ENCODE results near the gene FAM78A. TPM values are rescaled to one million over a fixed set of nuclear protein-coding genes. Genes with fewer than 3 reads are reported as not detected.

The FAM78A gene
- total RNA-seq, 3 donors from 2014 or later (not counting 1 experiment from before 2014, with no cell fraction given), result 57.6 to 91.7 (median 88.3) TPM

GRCh38 chr9:131291795-131292315 is 15.5 kb upstream of the FAM78A start:
- Histone ChIP-seq H3K4me1 (ENCODE audit: control insufficient read depth, insufficient read depth, low read length) (peaks cover 10% of the 10 kb centered on the region), H3K4me3 (ENCODE audit: low read length) (no peak overlapping the region), H3K27me3 (ENCODE audit: control insufficient read depth, insufficient read depth, low read length) (no peaks in the 10 kb centered on the region), H3K27ac (ENCODE audit: low read length) (no peak overlapping the region), H3K36me3 (ENCODE audit: control insufficient read depth, insufficient read depth, low read length) (no peaks in the 10 kb centered on the region), H3K9me3 (ENCODE audit: control insufficient read depth, insufficient read depth, low read length) (no peaks in the 10 kb centered on the region)
- no peaks in the 10 kb centered on the region for H3K4me1 Mint-ChIP-seq
- no peaks in the 10 kb centered on the region for H3K36me3 Mint-ChIP-seq
- WGBS (ENCODE audit: insufficient coverage), result 87% methylated on average over 4 of the region's 7 CpGs
- no peak for DNase-seq
- H3K4me3 Mint-ChIP-seq, result no peak overlapping the region
- H3K9me3 Mint-ChIP-seq, result no peaks in the 10 kb centered on the region
- H3K27me3 Mint-ChIP-seq (ENCODE audit: low read depth in 2 of 2), result no peaks in the 10 kb centered on the region
- TF ChIP-seq CTCF (IDR thresholded peaks at IDR 0.05), result no peak
- intact Hi-C loops (cut with micrococcal nuclease), result no loop called here
- H3K27ac Mint-ChIP-seq, result no peak overlapping the region
- no peak for ATAC-seq

GRCh38 chr9:131290767-131291370 is 14.6 kb upstream of the FAM78A start:
- Histone ChIP-seq H3K4me1 (ENCODE audit: control insufficient read depth, insufficient read depth, low read length) (peaks cover 10% of the 10 kb centered on the region), H3K27ac (ENCODE audit: low read length) (no peak overlapping the region), H3K4me3 (ENCODE audit: low read length) (no peak overlapping the region), H3K9me3 (ENCODE audit: control insufficient read depth, insufficient read depth, low read length) (no peaks in the 10 kb centered on the region), H3K36me3 (ENCODE audit: control insufficient read depth, insufficient read depth, low read length) (no peaks in the 10 kb centered on the region), H3K27me3 (ENCODE audit: control insufficient read depth, insufficient read depth, low read length) (no peaks in the 10 kb centered on the region)
- Mint-ChIP-seq H3K36me3 (no peaks in the 10 kb centered on the region), H3K27me3 (ENCODE audit: low read depth in 2 of 2) (no peaks in the 10 kb centered on the region), H3K4me1 (no peaks in the 10 kb centered on the region), H3K9me3 (no peaks in the 10 kb centered on the region), H3K4me3 (peak overlapping the region; percentile 35), H3K27ac (no peak overlapping the region)
- 91% methylated on average over 17 of the region's 17 CpGs for WGBS (ENCODE audit: insufficient coverage)
- no peak for TF ChIP-seq CTCF (IDR thresholded peaks at IDR 0.05)
- intact Hi-C loops (cut with micrococcal nuclease), result no loop called here
- DNase-seq (no peak), ATAC-seq (no peak)

GRCh38 chr9:131290036-131290766 is 13.9 kb upstream of the FAM78A start:
- H3K36me3 Mint-ChIP-seq, result no peaks in the 10 kb centered on the region
- H3K4me1 Mint-ChIP-seq, result no peaks in the 10 kb centered on the region
- Histone ChIP-seq H3K9me3 (ENCODE audit: control insufficient read depth, insufficient read depth, low read length) (no peaks in the 10 kb centered on the region), H3K27ac (ENCODE audit: low read length) (no peak overlapping the region), H3K36me3 (ENCODE audit: control insufficient read depth, insufficient read depth, low read length) (no peaks in the 10 kb centered on the region), H3K4me1 (ENCODE audit: control insufficient read depth, insufficient read depth, low read length) (peaks cover 10% of the 10 kb centered on the region), H3K4me3 (ENCODE audit: low read length) (no peak overlapping the region), H3K27me3 (ENCODE audit: control insufficient read depth, insufficient read depth, low read length) (no peaks in the 10 kb centered on the region)
- ATAC-seq, result no peak
- intact Hi-C loops (cut with micrococcal nuclease), result no loop called here
- TF ChIP-seq CTCF (IDR thresholded peaks at IDR 0.05), result no peak
- no peak overlapping the region for H3K4me3 Mint-ChIP-seq
- H3K27me3 Mint-ChIP-seq (ENCODE audit: low read depth in 2 of 2), result no peaks in the 10 kb centered on the region
- H3K9me3 Mint-ChIP-seq, result no peaks in the 10 kb centered on the region
- no peak overlapping the region for H3K27ac Mint-ChIP-seq
- no peak for DNase-seq
- 89% methylated on average over 34 of the region's 34 CpGs for WGBS (ENCODE audit: insufficient coverage)
